ENCODE measurements around the gene RGS3.

- no peak for TF ChIP-seq POLR2A (IDR thresholded peaks at IDR 0.05; ENCODE audit: low read depth, low read length)
- TF ChIP-seq POLR2AphosphoS5 (IDR thresholded peaks at IDR 0.05; ENCODE audit: low read depth, low read length) = no peak
- TF ChIP-seq TAF1 (IDR thresholded peaks at IDR 0.05; ENCODE audit: borderline replicate concordance, low read depth, low read length) = no peak
These were observed 124.0 kb downstream of the RGS3 start for GRCh38 chr9:113587471-113588031.
